Smooth muscle cell (in vitro differentiated cells): ENCODE data around the gene CPM. TPM values are rescaled to one million over a fixed set of nuclear protein-coding genes. Genes with fewer than 3 reads are reported as not detected.

Experiments used
- DNase-seq: peaks from one replicate; lab custom pipeline; 2025; ENCODE audit not compliant: unreplicated experiment; lab: John Stamatoyannopoulos, UW
- H2AFZ ChIP-seq: fragments of 200-600 bp; sonication (generic); 2 replicates; pipeline ENCODE4 v1.6.0; 2016; ENCODE audit warnings: antibody characterized with exemption, low read depth, mild to moderate bottlenecking
- H3F3A ChIP-seq: fragments of 200-600 bp; sonication (generic); 2 replicates; pipeline ENCODE4 v1.6.0; 2017; ENCODE audit warnings: antibody characterized with exemption, low read depth
- H3K27ac ChIP-seq: fragments of 200-600 bp; sonication (generic); 2 replicates; pipeline ENCODE4 v1.5.1; 2016; ENCODE audit warnings: low read depth, mild to moderate bottlenecking
- H3K27me3 ChIP-seq: fragments of 200-600 bp; sonication (generic); 2 replicates; pipeline ENCODE4 v1.6.1; 2016; ENCODE audit warnings: low read depth, mild to moderate bottlenecking
- H3K36me3 ChIP-seq: fragments of 200-600 bp; sonication (generic); 2 replicates; pipeline ENCODE4 v1.5.1; 2016; ENCODE audit warnings: low read depth
- H3K4me1 ChIP-seq: fragments of 200-600 bp; sonication (generic); 2 replicates; pipeline ENCODE4 v1.5.1; 2016; ENCODE audit warnings: low read depth
- H3K4me2 ChIP-seq: fragments of 200-600 bp; sonication (generic); 2 replicates; pipeline ENCODE4 v1.6.0; 2016; ENCODE audit warnings: mild to moderate bottlenecking
- H3K4me3 ChIP-seq: fragments of 200-600 bp; sonication (generic); 2 replicates; pipeline ENCODE4 v1.5.1; 2016; ENCODE audit warnings: mild to moderate bottlenecking
- H3K79me2 ChIP-seq: fragments of 200-600 bp; sonication (generic); 2 replicates; pipeline ENCODE4 v1.6.0; 2016; ENCODE audit warnings: low read depth, mild to moderate bottlenecking
- H3K9ac ChIP-seq: fragments of 200-600 bp; sonication (generic); 2 replicates; pipeline ENCODE4 v1.6.0; 2016; ENCODE audit warnings: low read depth
- H3K9me3 ChIP-seq: fragments of 200-600 bp; sonication (generic); replicated peaks from 2 replicates; pipeline ENCODE4 v1.5.1; 2016; ENCODE audit warnings: low read depth
- H4K20me1 ChIP-seq: fragments of 200-600 bp; sonication (generic); 2 replicates; pipeline ENCODE4 v1.6.0; 2016; ENCODE audit warnings: low read depth
- CTCF ChIP-seq: fragments of 200-600 bp; sonication (generic); IDR thresholded peaks from 2 replicates; pipeline ENCODE4 v1.5.1; 2017; ENCODE audit warnings: borderline replicate concordance, mild to moderate bottlenecking, antibody characterized with exemption; ENCODE audit not compliant: insufficient read depth, poor library complexity, severe bottlenecking
- WGBS: methylation state at CpG from one replicate; pipeline ENCODE4 v1.1.7; 2016; ENCODE audit warnings: low lambda C conversion rate; 5-methylcytosine and 5-hydroxymethylcytosine counted together
- polyA plus RNA-seq: library from polyadenylated mRNA; unstranded; fragments of >200 nt; fragmentation: Nextera tagmentation; extraction: Ambion mirVana; gene quantifications from 2 replicates; pipeline ENCODE4 v1.2.1, GENCODE V29; 2016
- total RNA-seq: library from RNA; depleted of rRNA; stranded (reverse); fragments of >200 nt; gene quantifications from 2 replicates; pipeline ENCODE4 v1.2.3, GENCODE V29; 2014

Gene CPM
- total and polyA plus RNA-seq, 2 experiments from 2014 or later = 0.57 to 6.2 TPM

GRCh38 chr12:68863109-68863770, 69.7 kb downstream of the CPM start:
- 87% methylated on average over 7 of the region's 7 CpGs for WGBS
- Histone ChIP-seq H3K9me3 (no peaks in the 10 kb centered on the region), H3K36me3 (no peaks in the 10 kb centered on the region), H3F3A (no peaks in the 10 kb centered on the region), H3K4me2 (no peak overlapping the region), H3K9ac (no peak overlapping the region), H3K4me3 (no peak overlapping the region), H3K4me1 (no peaks in the 10 kb centered on the region), H4K20me1 (no peaks in the 10 kb centered on the region), H3K27ac (no peak overlapping the region), H3K79me2 (no peaks in the 10 kb centered on the region), H2AFZ (no peak overlapping the region), H3K27me3 (no peaks in the 10 kb centered on the region)
- no peak for TF ChIP-seq CTCF
- no peak for DNase-seq

- no peaks in the 10 kb centered on the region for H3K4me1 ChIP-seq
- no peak for DNase-seq
- TF ChIP-seq CTCF = no peak
- no peaks in the 10 kb centered on the region for H3K27me3 ChIP-seq
- no peak overlapping the region for H2AFZ ChIP-seq
- no peaks in the 10 kb centered on the region for H3K9me3 ChIP-seq
- H3K79me2 ChIP-seq = no peaks in the 10 kb centered on the region
- H3K4me2 ChIP-seq = no peak overlapping the region
- H3K36me3 ChIP-seq = no peaks in the 10 kb centered on the region
- no peaks in the 10 kb centered on the region for H4K20me1 ChIP-seq
- H3F3A ChIP-seq = no peaks in the 10 kb centered on the region
- H3K4me3 ChIP-seq = no peak overlapping the region
- WGBS = 93% methylated on average over 3 of the region's 3 CpGs
- no peak overlapping the region for H3K9ac ChIP-seq
- no peak overlapping the region for H3K27ac ChIP-seq
These were observed 71.1 kb downstream of the CPM start for GRCh38 chr12:68861890-68862289.

DNA sequence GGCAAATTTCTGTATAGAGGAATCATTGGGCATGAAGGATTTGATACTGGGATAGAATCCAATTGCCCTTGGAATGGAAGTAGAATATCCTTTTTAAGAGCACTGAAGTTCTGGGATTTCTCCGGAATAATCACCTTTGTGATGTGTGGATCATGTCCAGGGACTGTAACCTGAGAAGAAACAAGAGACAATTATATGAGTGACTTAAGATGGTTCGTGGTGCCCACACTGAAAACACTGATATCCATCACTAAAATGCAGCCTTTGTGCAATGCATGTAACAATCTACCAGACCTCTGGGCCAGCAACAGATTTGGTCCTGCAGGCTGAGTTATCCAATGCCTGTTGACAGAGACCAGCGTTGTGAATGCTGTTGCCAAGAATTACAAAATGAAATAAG, 76.5 kb downstream of the CPM start:
- H4K20me1 ChIP-seq = no peaks in the 10 kb centered on the region
- no peaks in the 10 kb centered on the region for H3F3A ChIP-seq
- no peaks in the 10 kb centered on the region for H3K79me2 ChIP-seq
- H3K9me3 ChIP-seq = no peaks in the 10 kb centered on the region
- no peak overlapping the region for H3K4me2 ChIP-seq
- no peaks in the 10 kb centered on the region for H3K36me3 ChIP-seq
- no peak overlapping the region for H3K27ac ChIP-seq
- H3K4me3 ChIP-seq = no peak overlapping the region
- H2AFZ ChIP-seq = no peak overlapping the region
- TF ChIP-seq CTCF = no peak
- 80% methylated on average over 3 of the region's 3 CpGs for WGBS
- no peak overlapping the region for H3K9ac ChIP-seq
- no peaks in the 10 kb centered on the region for H3K4me1 ChIP-seq
- no peak for DNase-seq
- peaks cover 3% of the 10 kb centered on the region for H3K27me3 ChIP-seq

DNA sequence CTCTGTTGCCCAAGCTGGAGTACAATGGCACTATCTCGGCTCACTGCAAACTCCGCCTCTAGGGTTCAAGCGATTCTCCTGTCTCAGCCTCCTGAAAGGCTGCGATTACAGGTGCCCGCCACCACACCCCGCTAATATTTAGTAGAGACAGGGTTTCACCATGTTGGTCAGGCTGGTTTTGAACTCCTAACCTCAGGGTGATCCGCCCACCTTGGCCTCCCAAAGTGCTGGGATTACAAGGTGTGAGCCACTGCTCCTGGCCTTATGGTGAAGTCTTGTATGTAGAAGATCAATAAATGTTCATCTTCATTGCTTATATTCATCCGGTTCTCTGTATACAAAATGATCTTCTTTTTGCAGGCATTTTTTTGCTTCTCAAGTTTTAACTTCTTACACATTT, 77.2 kb downstream of the CPM start:
- WGBS = 97% methylated on average over 8 of the region's 8 CpGs
- Histone ChIP-seq H3K27me3 (peaks cover 3% of the 10 kb centered on the region), H3K9me3 (no peaks in the 10 kb centered on the region), H3F3A (no peaks in the 10 kb centered on the region), H3K9ac (no peak overlapping the region), H3K4me1 (no peaks in the 10 kb centered on the region), H3K4me3 (no peak overlapping the region), H3K36me3 (no peaks in the 10 kb centered on the region), H3K79me2 (no peaks in the 10 kb centered on the region), H3K4me2 (no peak overlapping the region), H4K20me1 (no peaks in the 10 kb centered on the region), H2AFZ (no peak overlapping the region), H3K27ac (no peak overlapping the region)
- no peak for DNase-seq
- no peak for TF ChIP-seq CTCF
